Mesothelial cell of epicardium (in vitro differentiated cells): Measurements from ENCODE around the gene CARS1. TPM values are rescaled to one million over a fixed set of nuclear protein-coding genes. Genes with fewer than 3 reads are reported as not detected.

Source experiments
- DNase-seq, 2 experiments: peaks; one replicate each; pipeline ENCODE4 v3.0.0; 2021; ENCODE audit warnings: low spot score in 2 of 2; ENCODE audit not compliant: unreplicated experiment in 2 of 2
- H3K27ac Mint-ChIP-seq: 2 replicates; pipeline ENCODE4 v1.8.0; 2021; ENCODE audit warnings: mixed read lengths
- H3K27me3 Mint-ChIP-seq: 2 replicates; pipeline ENCODE4 v1.8.0; 2021; ENCODE audit warnings: low read depth, mixed read lengths
- H3K36me3 Mint-ChIP-seq: 2 replicates; pipeline ENCODE4 v1.8.0; 2021; ENCODE audit warnings: mixed read lengths
- H3K4me1 Mint-ChIP-seq: 2 replicates; pipeline ENCODE4 v1.8.0; 2021; ENCODE audit warnings: mixed read lengths
- H3K4me3 Mint-ChIP-seq: 2 replicates; pipeline ENCODE4 v1.8.0; 2021; ENCODE audit warnings: mild to moderate bottlenecking, moderate library complexity, mixed read lengths
- H3K9me3 Mint-ChIP-seq: 2 replicates; pipeline ENCODE4 v1.8.0; 2021; ENCODE audit warnings: mixed read lengths
- CTCF ChIP-seq: fragments of 200-600 bp; sonication (generic); IDR thresholded peaks from one replicate; pipeline ENCODE4 v1.5.0; 2021; ENCODE audit warnings: antibody characterized with exemption; ENCODE audit not compliant: unreplicated experiment
- total RNA-seq: library from RNA; stranded (reverse); gene quantifications from 3 replicates; pipeline ENCODE4 v1.2.1, GENCODE V29; 2021

Gene CARS1
- total RNA-seq, 1 donor from 2014 or later: 32.7 TPM

- Mint-ChIP-seq H3K27me3 (no peaks in the 10 kb centered on the region), H3K4me1 (peaks cover 7% of the 10 kb centered on the region), H3K4me3 (no peak overlapping the region), H3K27ac (no peak overlapping the region), H3K9me3 (no peaks in the 10 kb centered on the region), H3K36me3 (peaks cover 16% of the 10 kb centered on the region)
- DNase-seq: no peak
- no peak for TF ChIP-seq CTCF
Observed at GRCh38 chr11:3001496-3001895, 55.7 kb downstream of the CARS1 start.

- peak overlapping the region; percentile 59 for H3K27ac Mint-ChIP-seq
- no peaks in the 10 kb centered on the region for H3K9me3 Mint-ChIP-seq
- peak in 1 of 2 experiments; percentile 56 for DNase-seq
Observed at GRCh38 chr11:3000032-3000961, 56.9 kb downstream of the CARS1 start.

GRCh38 chr11:2999464-2999998, 57.7 kb downstream of the CARS1 start:
- no peak for TF ChIP-seq CTCF
- Mint-ChIP-seq H3K4me1 (peaks cover 7% of the 10 kb centered on the region), H3K36me3 (peaks cover 16% of the 10 kb centered on the region), H3K4me3 (no peak overlapping the region), H3K27ac (no peak overlapping the region), H3K27me3 (no peaks in the 10 kb centered on the region), H3K9me3 (no peaks in the 10 kb centered on the region)
- DNase-seq: no peak

More at GRCh38 chr11:3000032-3000961, 56.9 kb downstream of the CARS1 start:
- Mint-ChIP-seq H3K36me3 (peaks cover 16% of the 10 kb centered on the region), H3K27me3 (no peaks in the 10 kb centered on the region), H3K4me1 (peaks cover 7% of the 10 kb centered on the region), H3K4me3 (no peak overlapping the region)
- no peak for TF ChIP-seq CTCF

GRCh38 chr11:2998073-2998850, 59.0 kb downstream of the CARS1 start:
- H3K9me3 Mint-ChIP-seq: no peaks in the 10 kb centered on the region
- peaks cover 16% of the 10 kb centered on the region for H3K36me3 Mint-ChIP-seq
- peaks cover 7% of the 10 kb centered on the region for H3K4me1 Mint-ChIP-seq
- H3K27ac Mint-ChIP-seq: no peak overlapping the region
- DNase-seq: no peak
- no peak for TF ChIP-seq CTCF
- H3K27me3 Mint-ChIP-seq: no peaks in the 10 kb centered on the region
- no peak overlapping the region for H3K4me3 Mint-ChIP-seq

- H3K9me3 Mint-ChIP-seq: no peaks in the 10 kb centered on the region
- H3K27ac Mint-ChIP-seq: no peak overlapping the region
- H3K36me3 Mint-ChIP-seq: peaks cover 12% of the 10 kb centered on the region
- H3K4me1 Mint-ChIP-seq: peaks cover 7% of the 10 kb centered on the region
- H3K4me3 Mint-ChIP-seq: no peak overlapping the region
- no peak for DNase-seq
- H3K27me3 Mint-ChIP-seq: no peaks in the 10 kb centered on the region
- TF ChIP-seq CTCF: no peak
Observed at GRCh38 chr11:2997406-2997805, 59.8 kb downstream of the CARS1 start.
